GM12878 (cell line): ENCODE results near the gene ABI1. TPM values are rescaled to one million over a fixed set of nuclear protein-coding genes. Genes with fewer than 3 reads are reported as not detected.

ENCODE experiments used
- BACH1 ChIP-seq: fragments of 450-650 bp; IDR thresholded peaks from 2 replicates; pipeline ENCODE4 v1.6.1; 2017; ENCODE audit warnings: mild to moderate bottlenecking, borderline replicate concordance
- BCL3 ChIP-seq: IDR thresholded peaks from 2 replicates; pipeline ENCODE4 v1.6.1; 2011; ENCODE audit warnings: borderline replicate concordance, low read depth, mild to moderate bottlenecking, moderate library complexity, low read length; ENCODE audit not compliant: insufficient read depth, poor library complexity, severe bottlenecking
- CEBPB ChIP-seq, 2 experiments: fragments of 150-350 bp in 1 of 2; IDR thresholded peaks; 2 replicates each; pipeline ENCODE4 v1.6.1; 2012 to 2014; ENCODE audit warnings: low read depth in 2 of 2, low read length in 2 of 2, borderline replicate concordance in 1 of 2, inconsistent platforms in 1 of 2
- EGR1 ChIP-seq, 2 experiments: IDR thresholded peaks; 1 replicate in 1 of 2; 2 replicates in 1 of 2; pipeline ENCODE4 v1.6.1; 2011 to 2012; ENCODE audit warnings: low read depth in 2 of 2, low read length in 2 of 2, borderline replicate concordance in 1 of 2, mild to moderate bottlenecking in 1 of 2, moderate library complexity in 1 of 2
- GABPA ChIP-seq: IDR thresholded peaks from 2 replicates; pipeline ENCODE4 v1.6.1; 2014; ENCODE audit warnings: antibody characterized with exemption, low read depth, mild to moderate bottlenecking, inconsistent platforms
- GATAD2B ChIP-seq: fragments of 450-650 bp; conservative IDR thresholded peaks from 2 replicates; pipeline ENCODE4 v1.6.1; 2017; ENCODE audit warnings: low read depth, mild to moderate bottlenecking, moderate library complexity
- IKZF2 ChIP-seq, 2 experiments: fragments of 450-650 bp; IDR thresholded peaks; 2 replicates each; pipeline ENCODE4 v1.6.1; 2017; ENCODE audit warnings: mild to moderate bottlenecking in 2 of 2, moderate library complexity in 2 of 2
- MLLT1 ChIP-seq: fragments of 450-650 bp; IDR thresholded peaks from 2 replicates; pipeline ENCODE4 v1.6.1; 2016; ENCODE audit warnings: mild to moderate bottlenecking
- NR2C1 ChIP-seq: fragments of 450-650 bp; IDR thresholded peaks from 2 replicates; pipeline ENCODE4 v1.6.1; 2017; ENCODE audit warnings: antibody characterized with exemption, mild to moderate bottlenecking, moderate library complexity
- SP1 ChIP-seq: IDR thresholded peaks from one replicate; pipeline ENCODE4 v1.6.1; 2011; ENCODE audit warnings: low read depth, low read length
- WRNIP1 ChIP-seq: IDR thresholded peaks from 2 replicates; pipeline ENCODE4 v1.6.1; 2011; ENCODE audit warnings: low read depth, low read length, improper control_type of control experiment, borderline replicate concordance
- ZNF384 ChIP-seq: IDR thresholded peaks from 2 replicates; pipeline ENCODE4 v1.6.1; 2012; ENCODE audit warnings: low read depth, mild to moderate bottlenecking, low read length, improper control_type of control experiment, borderline replicate concordance
- ZNF622 ChIP-seq: fragments of 450-650 bp; IDR thresholded peaks from 2 replicates; pipeline ENCODE4 v1.6.1; 2017; ENCODE audit warnings: mild to moderate bottlenecking, inconsistent platforms
- polyA plus RNA-seq, 11 experiments: library from polyadenylated mRNA; depleted of rRNA in 4 of 11; unstranded in 6 of 11; stranded (reverse) in 5 of 11; fragments of >200 nt; fragmentation: Nextera tagmentation in 4 of 11; fragmentation: Illumina TruSeq in 1 of 11; extraction: Ambion mirVana in 4 of 11; extraction: Trizol in 1 of 11; gene quantifications; 1 replicate in 1 of 11; 2 replicates in 10 of 11; pipeline versions ENCODE4 v1.2.1 to v1.2.3, GENCODE V29; 2011 to 2016; ENCODE audit warnings: inconsistent platforms in 2 of 11, missing spikeins in 2 of 11, low read depth in 1 of 11
- total RNA-seq, 4 experiments: library from RNA; depleted of rRNA in 3 of 4; stranded (reverse); fragments of >200 nt in 3 of 4; fragmentation: Illumina TruSeq in 1 of 4; extraction: Trizol in 1 of 4; gene quantifications; 2 replicates each; pipeline versions ENCODE4 v1.2.1 to v1.2.3, GENCODE V29; 2013 to 2021
- TF ChIP-seq, protein P1 (sequence below): IDR thresholded peaks from 2 replicates; pipeline ENCODE4 v1.6.1; 2012; ENCODE audit warnings: low read depth, low read length, improper control_type of control experiment
- TF ChIP-seq, protein P2 (sequence below): fragments of 150-350 bp; IDR thresholded peaks from 2 replicates; pipeline ENCODE4 v1.6.1; 2014; ENCODE audit warnings: mild to moderate bottlenecking, low read depth, low read length
- TF ChIP-seq, protein P3 (sequence below): fragments of 450-650 bp; IDR thresholded peaks from 2 replicates; pipeline ENCODE4 v1.6.1; 2017; ENCODE audit warnings: low read depth, mild to moderate bottlenecking, moderate library complexity
- TF ChIP-seq, protein P4 (sequence below): IDR thresholded peaks from 2 replicates; pipeline ENCODE4 v1.6.1; 2011; ENCODE audit warnings: low read depth, low read length, improper control_type of control experiment, borderline replicate concordance
- TF ChIP-seq, protein P5 (sequence below): fragments of 450-650 bp; IDR thresholded peaks from 2 replicates; pipeline ENCODE4 v1.6.1; 2016; ENCODE audit warnings: mild to moderate bottlenecking
- TF ChIP-seq, protein P6 (sequence below): fragments of 450-650 bp; IDR thresholded peaks from 2 replicates; pipeline ENCODE4 v1.6.1; 2014; ENCODE audit warnings: mild to moderate bottlenecking

The ABI1 gene
- total and polyA plus RNA-seq, 10 of the 15 experiments (the other 5 are each of a cell fraction or from before 2014, with no cell fraction given) = 31.2 to 73.2 (median 50.7) TPM

- TF ChIP-seq GABPA (peak; percentile 61; the same call in 1 of the 2 replicates), IKZF2 (IDR thresholded peaks at IDR 0.05) (peak; percentile 84 to 92), BACH1 (no peak; the same call in 1 of the 2 replicates), CEBPB (IDR thresholded peaks at IDR 0.05; ENCODE audit: borderline replicate concordance in 1 of 2, low read depth in 2 of 2, low read length in 2 of 2) (no peak), EGR1 (IDR thresholded peaks at IDR 0.05; ENCODE audit: borderline replicate concordance in 1 of 2, low read depth in 2 of 2, low read length in 2 of 2) (no peak), SP1 (no peak), NR2C1 (no peak), ZNF622 (no peak), ZNF384 (peak; percentile 94), WRNIP1 (peak; percentile 79; the same call in 1 of the 2 replicates), BCL3 (peak; percentile 87), MLLT1 (peak; percentile 87; the same call in 1 of the 2 replicates), GATAD2B (no peak)
- TF ChIP-seq, protein P1, sequence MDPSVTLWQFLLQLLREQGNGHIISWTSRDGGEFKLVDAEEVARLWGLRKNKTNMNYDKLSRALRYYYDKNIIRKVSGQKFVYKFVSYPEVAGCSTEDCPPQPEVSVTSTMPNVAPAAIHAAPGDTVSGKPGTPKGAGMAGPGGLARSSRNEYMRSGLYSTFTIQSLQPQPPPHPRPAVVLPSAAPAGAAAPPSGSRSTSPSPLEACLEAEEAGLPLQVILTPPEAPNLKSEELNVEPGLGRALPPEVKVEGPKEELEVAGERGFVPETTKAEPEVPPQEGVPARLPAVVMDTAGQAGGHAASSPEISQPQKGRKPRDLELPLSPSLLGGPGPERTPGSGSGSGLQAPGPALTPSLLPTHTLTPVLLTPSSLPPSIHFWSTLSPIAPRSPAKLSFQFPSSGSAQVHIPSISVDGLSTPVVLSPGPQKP = no peak
- TF ChIP-seq, protein P2, sequence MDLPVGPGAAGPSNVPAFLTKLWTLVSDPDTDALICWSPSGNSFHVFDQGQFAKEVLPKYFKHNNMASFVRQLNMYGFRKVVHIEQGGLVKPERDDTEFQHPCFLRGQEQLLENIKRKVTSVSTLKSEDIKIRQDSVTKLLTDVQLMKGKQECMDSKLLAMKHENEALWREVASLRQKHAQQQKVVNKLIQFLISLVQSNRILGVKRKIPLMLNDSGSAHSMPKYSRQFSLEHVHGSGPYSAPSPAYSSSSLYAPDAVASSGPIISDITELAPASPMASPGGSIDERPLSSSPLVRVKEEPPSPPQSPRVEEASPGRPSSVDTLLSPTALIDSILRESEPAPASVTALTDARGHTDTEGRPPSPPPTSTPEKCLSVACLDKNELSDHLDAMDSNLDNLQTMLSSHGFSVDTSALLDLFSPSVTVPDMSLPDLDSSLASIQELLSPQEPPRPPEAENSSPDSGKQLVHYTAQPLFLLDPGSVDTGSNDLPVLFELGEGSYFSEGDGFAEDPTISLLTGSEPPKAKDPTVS = no peak
- TF ChIP-seq, protein P3, sequence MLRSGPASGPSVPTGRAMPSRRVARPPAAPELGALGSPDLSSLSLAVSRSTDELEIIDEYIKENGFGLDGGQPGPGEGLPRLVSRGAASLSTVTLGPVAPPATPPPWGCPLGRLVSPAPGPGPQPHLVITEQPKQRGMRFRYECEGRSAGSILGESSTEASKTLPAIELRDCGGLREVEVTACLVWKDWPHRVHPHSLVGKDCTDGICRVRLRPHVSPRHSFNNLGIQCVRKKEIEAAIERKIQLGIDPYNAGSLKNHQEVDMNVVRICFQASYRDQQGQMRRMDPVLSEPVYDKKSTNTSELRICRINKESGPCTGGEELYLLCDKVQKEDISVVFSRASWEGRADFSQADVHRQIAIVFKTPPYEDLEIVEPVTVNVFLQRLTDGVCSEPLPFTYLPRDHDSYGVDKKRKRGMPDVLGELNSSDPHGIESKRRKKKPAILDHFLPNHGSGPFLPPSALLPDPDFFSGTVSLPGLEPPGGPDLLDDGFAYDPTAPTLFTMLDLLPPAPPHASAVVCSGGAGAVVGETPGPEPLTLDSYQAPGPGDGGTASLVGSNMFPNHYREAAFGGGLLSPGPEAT = peak; percentile 92
- TF ChIP-seq, protein P4, sequence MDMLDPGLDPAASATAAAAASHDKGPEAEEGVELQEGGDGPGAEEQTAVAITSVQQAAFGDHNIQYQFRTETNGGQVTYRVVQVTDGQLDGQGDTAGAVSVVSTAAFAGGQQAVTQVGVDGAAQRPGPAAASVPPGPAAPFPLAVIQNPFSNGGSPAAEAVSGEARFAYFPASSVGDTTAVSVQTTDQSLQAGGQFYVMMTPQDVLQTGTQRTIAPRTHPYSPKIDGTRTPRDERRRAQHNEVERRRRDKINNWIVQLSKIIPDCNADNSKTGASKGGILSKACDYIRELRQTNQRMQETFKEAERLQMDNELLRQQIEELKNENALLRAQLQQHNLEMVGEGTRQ = no peak; the same call in 1 of the 2 replicates
- TF ChIP-seq, protein P5, sequence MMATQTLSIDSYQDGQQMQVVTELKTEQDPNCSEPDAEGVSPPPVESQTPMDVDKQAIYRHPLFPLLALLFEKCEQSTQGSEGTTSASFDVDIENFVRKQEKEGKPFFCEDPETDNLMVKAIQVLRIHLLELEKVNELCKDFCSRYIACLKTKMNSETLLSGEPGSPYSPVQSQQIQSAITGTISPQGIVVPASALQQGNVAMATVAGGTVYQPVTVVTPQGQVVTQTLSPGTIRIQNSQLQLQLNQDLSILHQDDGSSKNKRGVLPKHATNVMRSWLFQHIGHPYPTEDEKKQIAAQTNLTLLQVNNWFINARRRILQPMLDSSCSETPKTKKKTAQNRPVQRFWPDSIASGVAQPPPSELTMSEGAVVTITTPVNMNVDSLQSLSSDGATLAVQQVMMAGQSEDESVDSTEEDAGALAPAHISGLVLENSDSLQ = no peak
- TF ChIP-seq, protein P6, sequence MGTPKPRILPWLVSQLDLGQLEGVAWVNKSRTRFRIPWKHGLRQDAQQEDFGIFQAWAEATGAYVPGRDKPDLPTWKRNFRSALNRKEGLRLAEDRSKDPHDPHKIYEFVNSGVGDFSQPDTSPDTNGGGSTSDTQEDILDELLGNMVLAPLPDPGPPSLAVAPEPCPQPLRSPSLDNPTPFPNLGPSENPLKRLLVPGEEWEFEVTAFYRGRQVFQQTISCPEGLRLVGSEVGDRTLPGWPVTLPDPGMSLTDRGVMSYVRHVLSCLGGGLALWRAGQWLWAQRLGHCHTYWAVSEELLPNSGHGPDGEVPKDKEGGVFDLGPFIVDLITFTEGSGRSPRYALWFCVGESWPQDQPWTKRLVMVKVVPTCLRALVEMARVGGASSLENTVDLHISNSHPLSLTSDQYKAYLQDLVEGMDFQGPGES = no peak
These were observed 123.0 kb downstream of the ABI1 start (continued) for GRCh38 chr10:26737730-26738129.
